ENCODE results near the gene TMEM178B.
"Not testable (repeated sequence)": the region's sequence is repeated elsewhere in the genome, so short reads cannot be mapped to it uniquely, and the experiment has no call there.

- TF ChIP-seq POLR2AphosphoS5 (IDR thresholded peaks at IDR 0.05; ENCODE audit: borderline replicate concordance, low read depth, low read length); EZH2 (IDR thresholded peaks at IDR 0.05); FOXP2 (optimal IDR thresholded peaks at IDR 0.05; ENCODE audit: control extremely low read depth, extremely low read length, insufficient read depth): not testable (repeated sequence)
Observed at GRCh38 chr7:141403846-141404245, 330.0 kb downstream of the TMEM178B start.
